ENCODE data around the gene CACNA2D1.

GRCh38 chr7:82441669-82442478 is 1.7 kb downstream of the CACNA2D1 start:
- TF ChIP-seq FOXM1 (IDR thresholded peaks at IDR 0.05; ENCODE audit: low read depth) (no peak), FOXM1 (CRISPR knock-in tag; IDR thresholded peaks at IDR 0.05; ENCODE audit: low read depth) (no peak), SMC3 (conservative IDR thresholded peaks at IDR 0.05; ENCODE audit: insufficient read depth, low read depth, low read length) (no peak), POLR2A (conservative IDR thresholded peaks at IDR 0.05) (no peak), SP1 (CRISPR knock-in tag; IDR thresholded peaks at IDR 0.05) (no peak)

All from K562 (cell line).